Lower leg skin (tissue), 3 donors: ENCODE data around the gene UBTF.

ENCODE experiments used
- POLR2A ChIP-seq, 2 donors: fragments of 450-650 bp; IDR thresholded peaks; one replicate each; pipeline ENCODE4 v1.6.1; 2016 to 2017; ENCODE audit warnings: antibody characterized with exemption in 2 of 2, mild to moderate bottlenecking in 1 of 2, moderate library complexity in 1 of 2
- TF ChIP-seq, protein P1 (sequence below), 3 donors: fragments of 450-650 bp; IDR thresholded peaks; one replicate each; pipeline ENCODE4 v1.5.1; 2016; ENCODE audit warnings: antibody characterized with exemption in 3 of 3, mild to moderate bottlenecking in 3 of 3, moderate library complexity in 2 of 3

DNA sequence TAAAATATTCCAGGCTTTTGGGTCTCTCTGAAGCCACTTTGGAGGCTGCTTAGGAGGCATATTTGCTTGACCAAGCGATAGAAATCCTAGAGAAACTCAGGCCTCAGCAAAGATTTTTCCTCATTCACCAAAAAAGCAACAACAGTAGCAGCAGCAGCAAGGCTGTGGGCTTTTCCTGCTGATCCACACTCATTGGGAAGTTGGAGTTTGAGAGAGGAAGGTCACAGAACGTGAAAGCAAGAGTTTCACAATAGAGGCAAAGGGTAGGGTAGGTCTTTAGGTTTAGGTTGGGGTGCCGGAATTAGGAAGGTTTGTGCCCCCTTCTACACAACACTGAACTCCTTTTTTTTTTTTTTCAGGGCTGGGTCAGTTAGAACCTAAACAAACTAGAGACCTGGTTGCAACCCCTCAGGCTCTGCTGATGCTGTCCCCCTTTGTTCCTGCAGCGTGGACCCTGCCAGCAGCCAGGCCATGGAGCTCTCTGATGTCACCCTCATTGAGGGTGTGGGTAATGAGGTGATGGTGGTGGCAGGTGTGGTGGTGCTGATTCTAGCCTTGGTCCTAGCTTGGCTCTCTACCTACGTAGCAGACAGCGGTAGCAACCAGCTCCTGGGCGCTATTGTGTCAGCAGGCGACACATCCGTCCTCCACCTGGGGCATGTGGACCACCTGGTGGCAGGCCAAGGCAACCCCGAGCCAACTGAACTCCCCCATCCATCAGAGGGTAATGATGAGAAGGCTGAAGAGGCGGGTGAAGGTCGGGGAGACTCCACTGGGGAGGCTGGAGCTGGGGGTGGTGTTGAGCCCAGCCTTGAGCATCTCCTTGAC lies 30.7 kb downstream of the UBTF start:
- TF ChIP-seq, protein P1, sequence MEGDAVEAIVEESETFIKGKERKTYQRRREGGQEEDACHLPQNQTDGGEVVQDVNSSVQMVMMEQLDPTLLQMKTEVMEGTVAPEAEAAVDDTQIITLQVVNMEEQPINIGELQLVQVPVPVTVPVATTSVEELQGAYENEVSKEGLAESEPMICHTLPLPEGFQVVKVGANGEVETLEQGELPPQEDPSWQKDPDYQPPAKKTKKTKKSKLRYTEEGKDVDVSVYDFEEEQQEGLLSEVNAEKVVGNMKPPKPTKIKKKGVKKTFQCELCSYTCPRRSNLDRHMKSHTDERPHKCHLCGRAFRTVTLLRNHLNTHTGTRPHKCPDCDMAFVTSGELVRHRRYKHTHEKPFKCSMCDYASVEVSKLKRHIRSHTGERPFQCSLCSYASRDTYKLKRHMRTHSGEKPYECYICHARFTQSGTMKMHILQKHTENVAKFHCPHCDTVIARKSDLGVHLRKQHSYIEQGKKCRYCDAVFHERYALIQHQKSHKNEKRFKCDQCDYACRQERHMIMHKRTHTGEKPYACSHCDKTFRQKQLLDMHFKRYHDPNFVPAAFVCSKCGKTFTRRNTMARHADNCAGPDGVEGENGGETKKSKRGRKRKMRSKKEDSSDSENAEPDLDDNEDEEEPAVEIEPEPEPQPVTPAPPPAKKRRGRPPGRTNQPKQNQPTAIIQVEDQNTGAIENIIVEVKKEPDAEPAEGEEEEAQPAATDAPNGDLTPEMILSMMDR (IDR thresholded peaks at IDR 0.05) = no peak
- no peak for TF ChIP-seq POLR2A (IDR thresholded peaks at IDR 0.05)
